ENCODE results near the gene MCTP1. TPM values are rescaled to one million over a fixed set of nuclear protein-coding genes. Genes with fewer than 3 reads are reported as not detected.
"Not testable (repeated sequence)": the region's sequence is repeated elsewhere in the genome, so short reads cannot be mapped to it uniquely, and the experiment has no call there.

Gene MCTP1
- total RNA-seq, 1 donor from 2014 or later: not detected

- Mint-ChIP-seq H3K4me1 (ENCODE audit: low read depth) (peaks cover 26% of the 10 kb centered on the region), H3K9me3 (no peaks in the 10 kb centered on the region), H3K4me3 (no peak overlapping the region), H3K36me3 (ENCODE audit: low read depth) (no peaks in the 10 kb centered on the region), H3K27ac (no peak overlapping the region), H3K27me3 (ENCODE audit: insufficient read depth) (peaks cover 14% of the 10 kb centered on the region)
- intact Hi-C loops (cut with micrococcal nuclease): no loop called here
- DNase-seq (ENCODE audit: low spot score): no peak
Observed at GRCh38 chr5:94841598-94842322, 443.1 kb downstream of the MCTP1 start.

- no peak for DNase-seq (ENCODE audit: low spot score)
- intact Hi-C loops (cut with micrococcal nuclease): no loop called here
- Mint-ChIP-seq H3K27ac (no peak overlapping the region), H3K4me3 (no peak overlapping the region), H3K4me1 (ENCODE audit: low read depth) (peaks cover 18% of the 10 kb centered on the region), H3K36me3 (ENCODE audit: low read depth) (no peaks in the 10 kb centered on the region), H3K9me3 (no peaks in the 10 kb centered on the region), H3K27me3 (ENCODE audit: insufficient read depth) (peaks cover 3% of the 10 kb centered on the region)
Observed at GRCh38 chr5:94833851-94834250, 451.0 kb downstream of the MCTP1 start.

- no peak overlapping the region for H3K27ac Mint-ChIP-seq
- peaks cover 16% of the 10 kb centered on the region for H3K4me1 Mint-ChIP-seq (ENCODE audit: low read depth)
- peaks cover 7% of the 10 kb centered on the region for H3K27me3 Mint-ChIP-seq (ENCODE audit: insufficient read depth)
- no peak for DNase-seq (ENCODE audit: low spot score)
- intact Hi-C loops (cut with micrococcal nuclease): no loop called here
- H3K4me3 Mint-ChIP-seq: no peak overlapping the region
- H3K36me3 Mint-ChIP-seq (ENCODE audit: low read depth): no peaks in the 10 kb centered on the region
- H3K9me3 Mint-ChIP-seq: no peaks in the 10 kb centered on the region
Observed at GRCh38 chr5:94832685-94833084, 452.2 kb downstream of the MCTP1 start.

GRCh38 chr5:94830520-94830919, 454.4 kb downstream of the MCTP1 start:
- intact Hi-C loops (cut with micrococcal nuclease): no loop called here
- H3K36me3 Mint-ChIP-seq (ENCODE audit: low read depth): no peaks in the 10 kb centered on the region
- H3K4me3 Mint-ChIP-seq: no peak overlapping the region
- DNase-seq (ENCODE audit: low spot score): no peak
- H3K27ac Mint-ChIP-seq: no peak overlapping the region
- H3K9me3 Mint-ChIP-seq: no peaks in the 10 kb centered on the region
- peaks cover 15% of the 10 kb centered on the region for H3K27me3 Mint-ChIP-seq (ENCODE audit: insufficient read depth)
- no peaks in the 10 kb centered on the region for H3K4me1 Mint-ChIP-seq (ENCODE audit: low read depth)

GRCh38 chr5:94828222-94828621, 456.7 kb downstream of the MCTP1 start:
- H3K4me3 Mint-ChIP-seq; H3K36me3 Mint-ChIP-seq (ENCODE audit: low read depth); H3K9me3 Mint-ChIP-seq; H3K4me1 Mint-ChIP-seq (ENCODE audit: low read depth); H3K27ac Mint-ChIP-seq; DNase-seq (ENCODE audit: low spot score); intact Hi-C loops (cut with micrococcal nuclease): not testable (repeated sequence)
- H3K27me3 Mint-ChIP-seq (ENCODE audit: insufficient read depth): peaks cover 30% of the 10 kb centered on the region

GRCh38 chr5:94820488-94820887, 464.4 kb downstream of the MCTP1 start:
- intact Hi-C loops (cut with micrococcal nuclease): no loop called here
- Mint-ChIP-seq H3K9me3 (no peaks in the 10 kb centered on the region), H3K27ac (no peak overlapping the region), H3K4me3 (no peak overlapping the region), H3K36me3 (ENCODE audit: low read depth) (no peaks in the 10 kb centered on the region), H3K4me1 (ENCODE audit: low read depth) (no peaks in the 10 kb centered on the region), H3K27me3 (ENCODE audit: insufficient read depth) (peaks cover 23% of the 10 kb centered on the region)
- DNase-seq (ENCODE audit: low spot score): no peak

GRCh38 chr5:94818904-94819303, 466.0 kb downstream of the MCTP1 start:
- no peak for DNase-seq (ENCODE audit: low spot score)
- intact Hi-C loops (cut with micrococcal nuclease): no loop called here
- Mint-ChIP-seq H3K9me3 (no peaks in the 10 kb centered on the region), H3K36me3 (ENCODE audit: low read depth) (no peaks in the 10 kb centered on the region), H3K4me3 (no peak overlapping the region), H3K27me3 (ENCODE audit: insufficient read depth) (peaks cover 24% of the 10 kb centered on the region), H3K4me1 (ENCODE audit: low read depth) (no peaks in the 10 kb centered on the region), H3K27ac (no peak overlapping the region)

- Mint-ChIP-seq H3K4me3 (no peak overlapping the region), H3K36me3 (ENCODE audit: low read depth) (no peaks in the 10 kb centered on the region), H3K27ac (no peak overlapping the region), H3K4me1 (ENCODE audit: low read depth) (no peaks in the 10 kb centered on the region), H3K9me3 (no peaks in the 10 kb centered on the region), H3K27me3 (ENCODE audit: insufficient read depth) (peaks cover 18% of the 10 kb centered on the region)
- no peak for DNase-seq (ENCODE audit: low spot score)
- intact Hi-C loops (cut with micrococcal nuclease): no loop called here
Observed at GRCh38 chr5:94815313-94816039, 469.4 kb downstream of the MCTP1 start.

- Mint-ChIP-seq H3K9me3 (no peaks in the 10 kb centered on the region), H3K36me3 (ENCODE audit: low read depth) (no peaks in the 10 kb centered on the region), H3K4me3 (no peak overlapping the region), H3K27me3 (ENCODE audit: insufficient read depth) (peaks cover 31% of the 10 kb centered on the region), H3K4me1 (ENCODE audit: low read depth) (no peaks in the 10 kb centered on the region), H3K27ac (no peak overlapping the region)
- no peak for DNase-seq (ENCODE audit: low spot score)
- intact Hi-C loops (cut with micrococcal nuclease): no loop called here
Observed at GRCh38 chr5:94812232-94812631, 472.7 kb downstream of the MCTP1 start.

- intact Hi-C loops (cut with micrococcal nuclease): no loop called here
- Mint-ChIP-seq H3K4me1 (ENCODE audit: low read depth) (no peaks in the 10 kb centered on the region), H3K27me3 (ENCODE audit: insufficient read depth) (peaks cover 38% of the 10 kb centered on the region), H3K9me3 (no peaks in the 10 kb centered on the region), H3K4me3 (no peak overlapping the region), H3K36me3 (ENCODE audit: low read depth) (no peaks in the 10 kb centered on the region), H3K27ac (no peak overlapping the region)
- DNase-seq (ENCODE audit: low spot score): no peak
Observed at GRCh38 chr5:94811331-94811730, 473.6 kb downstream of the MCTP1 start.

GRCh38 chr5:94810877-94811276, 474.0 kb downstream of the MCTP1 start:
- Mint-ChIP-seq H3K36me3 (ENCODE audit: low read depth) (peaks cover 2% of the 10 kb centered on the region), H3K9me3 (no peaks in the 10 kb centered on the region), H3K4me3 (no peak overlapping the region), H3K27me3 (ENCODE audit: insufficient read depth) (peaks cover 42% of the 10 kb centered on the region), H3K27ac (no peak overlapping the region), H3K4me1 (ENCODE audit: low read depth) (no peaks in the 10 kb centered on the region)
- intact Hi-C loops (cut with micrococcal nuclease): no loop called here
- DNase-seq (ENCODE audit: low spot score): no peak

GRCh38 chr5:94810281-94810680, 474.6 kb downstream of the MCTP1 start:
- no peak overlapping the region for H3K27ac Mint-ChIP-seq
- intact Hi-C loops (cut with micrococcal nuclease): no loop called here
- H3K27me3 Mint-ChIP-seq (ENCODE audit: insufficient read depth): peaks cover 45% of the 10 kb centered on the region
- peaks cover 3% of the 10 kb centered on the region for H3K36me3 Mint-ChIP-seq (ENCODE audit: low read depth)
- H3K9me3 Mint-ChIP-seq: no peaks in the 10 kb centered on the region
- DNase-seq (ENCODE audit: low spot score): no peak
- H3K4me3 Mint-ChIP-seq: no peak overlapping the region
- H3K4me1 Mint-ChIP-seq (ENCODE audit: low read depth): no peaks in the 10 kb centered on the region

GRCh38 chr5:94808497-94808896, 476.4 kb downstream of the MCTP1 start:
- no peak overlapping the region for H3K27ac Mint-ChIP-seq
- H3K36me3 Mint-ChIP-seq (ENCODE audit: low read depth): peaks cover 3% of the 10 kb centered on the region
- H3K4me1 Mint-ChIP-seq (ENCODE audit: low read depth): no peaks in the 10 kb centered on the region
- no peak overlapping the region for H3K4me3 Mint-ChIP-seq
- peaks cover 33% of the 10 kb centered on the region for H3K27me3 Mint-ChIP-seq (ENCODE audit: insufficient read depth)
- DNase-seq (ENCODE audit: low spot score): no peak
- intact Hi-C loops (cut with micrococcal nuclease): no loop called here
- H3K9me3 Mint-ChIP-seq: no peaks in the 10 kb centered on the region

All from activated T-helper 1 cell treated with anti-CD3 and anti-CD28 coated beads, Interleukin-12 subunit alpha, Interleukin-12 subunit beta, Interleukin-2, Interleukin-4 antibody, amounts not matched to agents 30 ng/mL and 10 ng/mL and 1 ng/mL, durations not matched to agents 14 hours and 24 hours and 36 hours (primary cell).